NT2/D1 (cell line): ENCODE measurements around the gene MATN1.
A peak's percentile ranks its signal among the peaks of the same experiment; 100 is the strongest.

Source experiments
- DNase-seq: peaks from one replicate; pipeline ENCODE4 v3.0.0-alpha.2; 2011; ENCODE audit warnings: low read depth, low spot score
- H3K27me3 ChIP-seq: 2 replicates; pipeline ENCODE4 v1.6.0; 2011; ENCODE audit warnings: mild to moderate bottlenecking; ENCODE audit not compliant: insufficient read length, insufficient read depth
- H3K36me3 ChIP-seq: 2 replicates; pipeline ENCODE4 v1.6.1; 2011; ENCODE audit warnings: mild to moderate bottlenecking, low read length, mixed read lengths; ENCODE audit not compliant: insufficient read depth, insufficient read length
- H3K4me1 ChIP-seq: 2 replicates; pipeline ENCODE4 v1.5.1; 2011; ENCODE audit not compliant: insufficient read depth, insufficient read length
- H3K4me3 ChIP-seq: 2 replicates; pipeline ENCODE4 v1.5.1; 2011; ENCODE audit warnings: low read depth; ENCODE audit not compliant: insufficient read length
- H3K9ac ChIP-seq: 2 replicates; pipeline ENCODE4 v1.6.0; 2011; ENCODE audit warnings: low read depth; ENCODE audit not compliant: insufficient read length
- H3K9me3 ChIP-seq: 2 replicates; pipeline ENCODE4 v1.5.1; 2011; ENCODE audit warnings: mild to moderate bottlenecking, low read length; ENCODE audit not compliant: insufficient read depth
- SUZ12 ChIP-seq: IDR thresholded peaks from 2 replicates; pipeline ENCODE4 v1.6.1; 2011; ENCODE audit not compliant: insufficient read length, insufficient read depth; ENCODE audit errors: extremely low read depth
- YY1 ChIP-seq: IDR thresholded peaks from 2 replicates; pipeline ENCODE4 v1.6.1; 2011; ENCODE audit not compliant: insufficient read length, insufficient read depth
- ZNF274 ChIP-seq: IDR thresholded peaks from 2 replicates; pipeline ENCODE4 v1.6.1; 2011; ENCODE audit warnings: mild to moderate bottlenecking, low read depth, low read length

MATN1 gene

GRCh38 chr1:30761381-30762151, 38.2 kb upstream of the MATN1 start:
- Histone ChIP-seq H3K27me3 (peaks cover 3% of the 10 kb centered on the region), H3K4me3 (no peak overlapping the region), H3K36me3 (no peaks in the 10 kb centered on the region), H3K9me3 (no peaks in the 10 kb centered on the region), H3K4me1 (peaks cover 53% of the 10 kb centered on the region), H3K9ac (peak overlapping the region; percentile 57)
- no peak for DNase-seq
- TF ChIP-seq YY1, result no peak
- TF ChIP-seq SUZ12, result no peak
- TF ChIP-seq ZNF274, result no peak

GRCh38 chr1:30760596-30761324, 37.4 kb upstream of the MATN1 start:
- peaks cover 50% of the 10 kb centered on the region for H3K4me1 ChIP-seq
- H3K36me3 ChIP-seq, result no peaks in the 10 kb centered on the region
- peaks cover 3% of the 10 kb centered on the region for H3K27me3 ChIP-seq
- no peaks in the 10 kb centered on the region for H3K9me3 ChIP-seq
- TF ChIP-seq YY1, result no peak
- TF ChIP-seq SUZ12, result no peak
- TF ChIP-seq ZNF274, result no peak
- no peak overlapping the region for H3K4me3 ChIP-seq
- no peak for DNase-seq
- H3K9ac ChIP-seq, result no peak overlapping the region

- peak; percentile 38 for DNase-seq
- H3K4me3 ChIP-seq, result no peak overlapping the region
- H3K4me1 ChIP-seq, result peaks cover 46% of the 10 kb centered on the region
- H3K36me3 ChIP-seq, result no peaks in the 10 kb centered on the region
- no peak for TF ChIP-seq ZNF274
- no peak for TF ChIP-seq SUZ12
- no peak overlapping the region for H3K9ac ChIP-seq
- no peaks in the 10 kb centered on the region for H3K9me3 ChIP-seq
- H3K27me3 ChIP-seq, result peaks cover 3% of the 10 kb centered on the region
Measured at GRCh38 chr1:30759718-30760281, 36.4 kb upstream of the MATN1 start.

- peaks cover 41% of the 10 kb centered on the region for H3K4me1 ChIP-seq
- H3K9ac ChIP-seq, result no peak overlapping the region
- no peak overlapping the region for H3K4me3 ChIP-seq
- no peaks in the 10 kb centered on the region for H3K36me3 ChIP-seq
- DNase-seq, result no peak
- no peak for TF ChIP-seq YY1
- no peak for TF ChIP-seq SUZ12
- no peak for TF ChIP-seq ZNF274
- no peaks in the 10 kb centered on the region for H3K9me3 ChIP-seq
- peaks cover 3% of the 10 kb centered on the region for H3K27me3 ChIP-seq
Measured at GRCh38 chr1:30758785-30759380, 35.5 kb upstream of the MATN1 start.

- Histone ChIP-seq H3K4me3 (no peak overlapping the region), H3K27me3 (peaks cover 3% of the 10 kb centered on the region), H3K9ac (no peak overlapping the region), H3K36me3 (no peaks in the 10 kb centered on the region), H3K9me3 (no peaks in the 10 kb centered on the region), H3K4me1 (peaks cover 36% of the 10 kb centered on the region)
- no peak for TF ChIP-seq YY1
- no peak for TF ChIP-seq SUZ12
- no peak for TF ChIP-seq ZNF274
- DNase-seq, result no peak
Measured at GRCh38 chr1:30758121-30758688, 34.8 kb upstream of the MATN1 start.

- no peak for TF ChIP-seq YY1
- H3K4me1 ChIP-seq, result peaks cover 30% of the 10 kb centered on the region
- no peak within 1 kb of the TSS for H3K4me3 ChIP-seq
- peaks cover 3% of the 10 kb centered on the region for H3K27me3 ChIP-seq
- peak within 1 kb of the TSS; percentile 22 for H3K9ac ChIP-seq
- DNase-seq, result no peak
- H3K36me3 ChIP-seq, result no peaks in the 10 kb centered on the region
- no peaks in the 10 kb centered on the region for H3K9me3 ChIP-seq
Measured at GRCh38 chr1:30757352-30758120, 34.2 kb upstream of the MATN1 start, which contains the start of gene LAPTM5. Gene LAPTM5, minus strand, starts transcription at chr1:30757774. Its CDS starts 29 bp downstream, at chr1:30757745.
